SK-N-SH (cell line): Measurements from ENCODE around the gene HHAT. TPM values are rescaled to one million over a fixed set of nuclear protein-coding genes. Genes with fewer than 3 reads are reported as not detected.

Experiments used
- CTCF ChIA-PET: fragments of 300-600, 350-600 bp; formaldehyde crosslinking; extraction: SDS; loops from one replicate; lab custom pipeline; 2021; lab: Yijun Ruan, JAX
- POLR2A ChIA-PET: fragments of 350-600 bp; sonication (Branson Sonifier 250); formaldehyde crosslinking; extraction: SDS; loops from one replicate; lab custom pipeline; 2020; ENCODE audit warnings: antibody characterized with exemption, inconsistent platforms; lab: Yijun Ruan, JAX
- DNase-seq: peaks from one replicate; pipeline ENCODE4 v3.0.0; 2012
- H2AFZ ChIP-seq: fragments of 200-600 bp; sonication (generic); 2 replicates; pipeline ENCODE4 v1.8.1; 2016; ENCODE audit warnings: antibody characterized with exemption, mild to moderate bottlenecking, low read depth
- H3F3A ChIP-seq: fragments of 200-600 bp; sonication (generic); replicated peaks from 2 replicates; pipeline ENCODE3; 2016; ENCODE audit warnings: antibody characterized with exemption, mild to moderate bottlenecking; ENCODE audit not compliant: insufficient read depth
- H3K27ac ChIP-seq, 2 experiments: fragments of 200-500 bp in 1 of 2; fragments of 200-600 bp in 1 of 2; sonication (Bioruptor generic) in 1 of 2; sonication (generic), shearing (Covaris generic) in 1 of 2; 2 replicates each; pipeline versions ENCODE4 v1.5.1 to v1.6.1; 2014 to 2016; ENCODE audit warnings: low read depth in 2 of 2, inconsistent platforms in 1 of 2, low read length in 1 of 2, mild to moderate bottlenecking in 1 of 2, mixed read lengths in 1 of 2
- H3K27me3 ChIP-seq: fragments of 200-600 bp; sonication (generic), shearing (Covaris generic); 2 replicates; pipeline ENCODE4 v1.6.1; 2016; ENCODE audit warnings: mixed run types; ENCODE audit not compliant: insufficient read depth
- H3K36me3 ChIP-seq, 2 experiments: fragments of 200-500 bp in 1 of 2; fragments of 200-600 bp in 1 of 2; sonication (Bioruptor generic) in 1 of 2; sonication (generic) in 1 of 2; replicated peaks in 1 of 2; 2 replicates each; pipeline versions ENCODE3 to v1.5.1; 2014 to 2016; ENCODE audit warnings: low read length in 1 of 2, mild to moderate bottlenecking in 1 of 2; ENCODE audit not compliant: insufficient read depth in 2 of 2, control insufficient read depth in 1 of 2
- H3K4me1 ChIP-seq, 2 experiments: fragments of 200-500 bp in 1 of 2; fragments of 200-600 bp in 1 of 2; sonication (Bioruptor generic) in 1 of 2; sonication (generic), shearing (Covaris generic) in 1 of 2; 2 replicates each; pipeline versions ENCODE4 v1.5.1 to v1.6.1; 2014 to 2016; ENCODE audit warnings: low read depth in 1 of 2, low read length in 1 of 2, mixed run types in 1 of 2; ENCODE audit not compliant: insufficient read depth in 2 of 2, control insufficient read depth in 1 of 2
- H3K4me2 ChIP-seq: fragments of 200-600 bp; sonication (generic), shearing (Covaris generic); 2 replicates; pipeline ENCODE4 v1.6.1; 2017; ENCODE audit warnings: mixed run types
- H3K4me3 ChIP-seq, 2 experiments: fragments of 200-500 bp in 1 of 2; fragments of 200-600 bp in 1 of 2; sonication (Bioruptor generic) in 1 of 2; sonication (generic), shearing (Covaris generic) in 1 of 2; 2 replicates each; pipeline versions ENCODE4 v1.5.1 to v1.8.1; 2014 to 2016; ENCODE audit warnings: low read depth in 2 of 2, inconsistent platforms in 1 of 2, low read length in 1 of 2, mild to moderate bottlenecking in 1 of 2, mixed read lengths in 1 of 2, moderate library complexity in 1 of 2
- H3K79me2 ChIP-seq: fragments of 200-600 bp; sonication (generic); 2 replicates; pipeline ENCODE4 v1.8.1; 2017; ENCODE audit warnings: mild to moderate bottlenecking; ENCODE audit not compliant: insufficient read depth
- H3K9ac ChIP-seq: fragments of 200-600 bp; sonication (generic); 2 replicates; pipeline ENCODE4 v1.6.1; 2017; ENCODE audit warnings: mixed run types
- H3K9me2 ChIP-seq: fragments of 200-600 bp; sonication (generic); 2 replicates; pipeline ENCODE4 v1.6.1; 2017; ENCODE audit warnings: mixed run types
- H3K9me3 ChIP-seq: fragments of 200-600 bp; sonication (generic); 2 replicates; pipeline ENCODE4 v1.6.1; 2017; ENCODE audit warnings: mixed run types, mild to moderate bottlenecking, moderate library complexity
- H4K20me1 ChIP-seq: fragments of 200-600 bp; sonication (generic); 2 replicates; pipeline ENCODE4 v1.6.1; 2017; ENCODE audit warnings: mild to moderate bottlenecking, mixed run types; ENCODE audit not compliant: insufficient read depth
- CHD2 ChIP-seq: fragments of 150-350 bp; IDR thresholded peaks from 2 replicates; pipeline ENCODE4 v1.6.1; 2018; ENCODE audit warnings: low read length; ENCODE audit not compliant: partially characterized antibody
- ELF1 ChIP-seq: IDR thresholded peaks from 2 replicates; pipeline ENCODE4 v1.4.0; 2012
- EP300 ChIP-seq, 2 experiments: IDR thresholded peaks; 2 replicates each; pipeline versions ENCODE4 v1.4.0 to v1.6.1; 2012; ENCODE audit warnings: borderline replicate concordance in 1 of 2, low read depth in 1 of 2, low read length in 1 of 2
- FOXJ3 ChIP-seq: sonication (generic); formaldehyde crosslinking; IDR thresholded peaks from 2 replicates; pipeline ENCODE4 v1.5.1; 2020; ENCODE audit warnings: mild to moderate bottlenecking, missing genetic modification reagents
- GABPA ChIP-seq: IDR thresholded peaks from 2 replicates; pipeline ENCODE4 v1.4.0; 2012; ENCODE audit warnings: low read depth, mild to moderate bottlenecking
- GATA2 ChIP-seq: sonication (generic); formaldehyde crosslinking; IDR thresholded peaks from 2 replicates; pipeline ENCODE4 v1.5.0; 2020; ENCODE audit warnings: mild to moderate bottlenecking, missing genetic modification reagents
- NRF1 ChIP-seq: IDR thresholded peaks from 2 replicates; pipeline ENCODE4 v1.6.1; 2012; ENCODE audit warnings: low read depth, mild to moderate bottlenecking, low read length
- POLR2AphosphoS5 ChIP-seq: IDR thresholded peaks from 2 replicates; pipeline ENCODE4 v1.6.1; 2012; ENCODE audit warnings: low read depth, low read length
- RAD21 ChIP-seq: IDR thresholded peaks from 2 replicates; pipeline ENCODE4 v1.6.1; 2012; ENCODE audit warnings: mild to moderate bottlenecking, low read length
- RCOR1 ChIP-seq: fragments of 150-350 bp; IDR thresholded peaks from 2 replicates; pipeline ENCODE4 v1.6.1; 2017; ENCODE audit warnings: antibody characterized with exemption, low read length
- RXRA ChIP-seq: IDR thresholded peaks from 2 replicates; pipeline ENCODE4 v1.4.0; 2012; ENCODE audit warnings: low read depth, mild to moderate bottlenecking, borderline replicate concordance
- TCF12 ChIP-seq: IDR thresholded peaks from 2 replicates; pipeline ENCODE4 v1.4.0; 2012
- USF1 ChIP-seq: IDR thresholded peaks from 2 replicates; pipeline ENCODE4 v1.4.0; 2012; ENCODE audit warnings: low read depth, borderline replicate concordance
- YY1 ChIP-seq: IDR thresholded peaks from 2 replicates; pipeline ENCODE4 v1.4.0; 2012; ENCODE audit warnings: low read depth, mild to moderate bottlenecking
- ZBTB33 ChIP-seq: IDR thresholded peaks from 2 replicates; pipeline ENCODE4 v1.4.0; 2012; ENCODE audit warnings: low read depth, borderline replicate concordance
- WGBS: methylation state at CpG from one replicate; pipeline ENCODE4 v1.1.6; 2017; ENCODE audit warnings: low lambda C conversion rate; 5-methylcytosine and 5-hydroxymethylcytosine counted together
- polyA plus RNA-seq, 3 experiments: library from polyadenylated mRNA; depleted of rRNA; stranded (reverse); fragments of >200 nt; gene quantifications; 2 replicates each; pipeline ENCODE4 v1.2.3, GENCODE V29; 2012
- TF ChIP-seq, protein P1 (sequence below): IDR thresholded peaks from 2 replicates; pipeline ENCODE4 v1.6.1; 2012; ENCODE audit warnings: mild to moderate bottlenecking, low read depth, low read length, moderate library complexity
- TF ChIP-seq, protein P2 (sequence below): fragments of 200-600 bp; sonication (generic); IDR thresholded peaks from 2 replicates; pipeline ENCODE4 v1.6.1; 2017; ENCODE audit warnings: antibody characterized with exemption, mild to moderate bottlenecking, moderate library complexity
- TF ChIP-seq, protein P3 (sequence below): IDR thresholded peaks from 2 replicates; pipeline ENCODE4; 2012
- TF ChIP-seq, protein P4 (sequence below): IDR thresholded peaks from 2 replicates; pipeline ENCODE4 v1.4.0; 2012; ENCODE audit warnings: low read depth

Gene HHAT
- polyA plus RNA-seq, 1 of the 3 experiments (the other 2 are of a cell fraction): 8.1 TPM

DNA sequence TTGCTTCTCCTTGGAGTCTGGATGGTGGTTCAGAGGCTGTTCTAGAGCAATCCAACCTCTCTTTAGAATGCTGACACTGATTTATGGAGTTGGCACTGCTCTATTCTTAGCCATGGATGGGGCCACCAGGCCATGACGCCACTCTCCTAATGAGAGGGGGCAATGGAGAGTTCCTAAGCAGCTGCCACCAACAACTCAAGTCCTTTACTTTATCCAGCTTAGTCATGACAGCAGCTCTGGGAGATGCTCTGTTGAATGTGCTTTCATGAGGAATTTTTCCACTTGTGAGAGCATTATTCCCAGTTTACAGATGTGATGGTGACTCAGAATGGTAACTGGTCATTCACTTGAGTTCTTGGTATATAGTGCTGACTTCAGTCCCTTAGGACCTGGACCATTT is 366.3 kb downstream of the HHAT start (continued):
- TF ChIP-seq, protein P1, sequence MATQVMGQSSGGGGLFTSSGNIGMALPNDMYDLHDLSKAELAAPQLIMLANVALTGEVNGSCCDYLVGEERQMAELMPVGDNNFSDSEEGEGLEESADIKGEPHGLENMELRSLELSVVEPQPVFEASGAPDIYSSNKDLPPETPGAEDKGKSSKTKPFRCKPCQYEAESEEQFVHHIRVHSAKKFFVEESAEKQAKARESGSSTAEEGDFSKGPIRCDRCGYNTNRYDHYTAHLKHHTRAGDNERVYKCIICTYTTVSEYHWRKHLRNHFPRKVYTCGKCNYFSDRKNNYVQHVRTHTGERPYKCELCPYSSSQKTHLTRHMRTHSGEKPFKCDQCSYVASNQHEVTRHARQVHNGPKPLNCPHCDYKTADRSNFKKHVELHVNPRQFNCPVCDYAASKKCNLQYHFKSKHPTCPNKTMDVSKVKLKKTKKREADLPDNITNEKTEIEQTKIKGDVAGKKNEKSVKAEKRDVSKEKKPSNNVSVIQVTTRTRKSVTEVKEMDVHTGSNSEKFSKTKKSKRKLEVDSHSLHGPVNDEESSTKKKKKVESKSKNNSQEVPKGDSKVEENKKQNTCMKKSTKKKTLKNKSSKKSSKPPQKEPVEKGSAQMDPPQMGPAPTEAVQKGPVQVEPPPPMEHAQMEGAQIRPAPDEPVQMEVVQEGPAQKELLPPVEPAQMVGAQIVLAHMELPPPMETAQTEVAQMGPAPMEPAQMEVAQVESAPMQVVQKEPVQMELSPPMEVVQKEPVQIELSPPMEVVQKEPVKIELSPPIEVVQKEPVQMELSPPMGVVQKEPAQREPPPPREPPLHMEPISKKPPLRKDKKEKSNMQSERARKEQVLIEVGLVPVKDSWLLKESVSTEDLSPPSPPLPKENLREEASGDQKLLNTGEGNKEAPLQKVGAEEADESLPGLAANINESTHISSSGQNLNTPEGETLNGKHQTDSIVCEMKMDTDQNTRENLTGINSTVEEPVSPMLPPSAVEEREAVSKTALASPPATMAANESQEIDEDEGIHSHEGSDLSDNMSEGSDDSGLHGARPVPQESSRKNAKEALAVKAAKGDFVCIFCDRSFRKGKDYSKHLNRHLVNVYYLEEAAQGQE: no peak
- TF ChIP-seq RCOR1 (no peak), GATA2 (CRISPR knock-in tag) (no peak), GABPA (no peak), FOXJ3 (no peak), ELF1 (no peak), NRF1 (no peak), CHD2 (no peak)

- H3K4me3 ChIP-seq: no peak overlapping the region
- no peaks in the 10 kb centered on the region for H3F3A ChIP-seq
- ChIA-PET CTCF (interaction anchor here (1.2 to 1.4 kb wide), 2 partner anchors 274 to 437 kb away, joined by 5 to 6 read pairs; partner anchors contain the start of gene KCNH1), POLR2A (interaction anchor here (0.7 kb wide), 1 partner anchor 437 kb away, joined by 3 read pairs; the partner anchor contains the start of gene KCNH1)
- H3K79me2 ChIP-seq: no peaks in the 10 kb centered on the region
- 22% methylated on average over 1 of the region's 1 CpG for WGBS
- no peak for DNase-seq
- no peak overlapping the region for H2AFZ ChIP-seq
- no peak overlapping the region for H3K27ac ChIP-seq
- no peak overlapping the region for H3K4me2 ChIP-seq
- no peak overlapping the region for H3K9ac ChIP-seq
- H3K9me2 ChIP-seq: no peaks in the 10 kb centered on the region
- H3K4me1 ChIP-seq: peaks cover 0 to 22% of the 10 kb centered on the region in 2 experiments; a peak in 1 of 4 replicates
- H3K27me3 ChIP-seq: no peaks in the 10 kb centered on the region
- no peaks in the 10 kb centered on the region for H4K20me1 ChIP-seq
- H3K9me3 ChIP-seq: no peaks in the 10 kb centered on the region
- H3K36me3 ChIP-seq: no peaks in the 10 kb centered on the region
- TF ChIP-seq, protein P2, sequence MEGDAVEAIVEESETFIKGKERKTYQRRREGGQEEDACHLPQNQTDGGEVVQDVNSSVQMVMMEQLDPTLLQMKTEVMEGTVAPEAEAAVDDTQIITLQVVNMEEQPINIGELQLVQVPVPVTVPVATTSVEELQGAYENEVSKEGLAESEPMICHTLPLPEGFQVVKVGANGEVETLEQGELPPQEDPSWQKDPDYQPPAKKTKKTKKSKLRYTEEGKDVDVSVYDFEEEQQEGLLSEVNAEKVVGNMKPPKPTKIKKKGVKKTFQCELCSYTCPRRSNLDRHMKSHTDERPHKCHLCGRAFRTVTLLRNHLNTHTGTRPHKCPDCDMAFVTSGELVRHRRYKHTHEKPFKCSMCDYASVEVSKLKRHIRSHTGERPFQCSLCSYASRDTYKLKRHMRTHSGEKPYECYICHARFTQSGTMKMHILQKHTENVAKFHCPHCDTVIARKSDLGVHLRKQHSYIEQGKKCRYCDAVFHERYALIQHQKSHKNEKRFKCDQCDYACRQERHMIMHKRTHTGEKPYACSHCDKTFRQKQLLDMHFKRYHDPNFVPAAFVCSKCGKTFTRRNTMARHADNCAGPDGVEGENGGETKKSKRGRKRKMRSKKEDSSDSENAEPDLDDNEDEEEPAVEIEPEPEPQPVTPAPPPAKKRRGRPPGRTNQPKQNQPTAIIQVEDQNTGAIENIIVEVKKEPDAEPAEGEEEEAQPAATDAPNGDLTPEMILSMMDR: no peak
- no peak for TF ChIP-seq ZBTB33
- TF ChIP-seq EP300 (IDR thresholded peaks at IDR 0.05; ENCODE audit: borderline replicate concordance in 1 of 2, low read depth in 1 of 2, low read length in 1 of 2): no peak
- TF ChIP-seq, protein P3, sequence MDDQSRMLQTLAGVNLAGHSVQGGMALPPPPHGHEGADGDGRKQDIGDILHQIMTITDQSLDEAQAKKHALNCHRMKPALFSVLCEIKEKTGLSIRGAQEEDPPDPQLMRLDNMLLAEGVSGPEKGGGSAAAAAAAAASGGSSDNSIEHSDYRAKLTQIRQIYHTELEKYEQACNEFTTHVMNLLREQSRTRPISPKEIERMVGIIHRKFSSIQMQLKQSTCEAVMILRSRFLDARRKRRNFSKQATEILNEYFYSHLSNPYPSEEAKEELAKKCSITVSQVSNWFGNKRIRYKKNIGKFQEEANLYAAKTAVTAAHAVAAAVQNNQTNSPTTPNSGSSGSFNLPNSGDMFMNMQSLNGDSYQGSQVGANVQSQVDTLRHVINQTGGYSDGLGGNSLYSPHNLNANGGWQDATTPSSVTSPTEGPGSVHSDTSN: no peak
- TF ChIP-seq, protein P1: no peak
- TF ChIP-seq POLR2AphosphoS5: no peak
- no peak for TF ChIP-seq CHD2
- TF ChIP-seq YY1: no peak
- TF ChIP-seq TCF12: no peak
- no peak for TF ChIP-seq USF1
- TF ChIP-seq, protein P4, sequence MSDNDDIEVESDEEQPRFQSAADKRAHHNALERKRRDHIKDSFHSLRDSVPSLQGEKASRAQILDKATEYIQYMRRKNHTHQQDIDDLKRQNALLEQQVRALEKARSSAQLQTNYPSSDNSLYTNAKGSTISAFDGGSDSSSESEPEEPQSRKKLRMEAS: no peak
- TF ChIP-seq RXRA: no peak
- no peak for TF ChIP-seq RAD21
Observed at GRCh38 chr1:210696709-210697108, 368.0 kb downstream of the HHAT start.
